IMR-90 (cell line): ENCODE data around the gene PIM3. TPM values are rescaled to one million over a fixed set of nuclear protein-coding genes. Genes with fewer than 3 reads are reported as not detected.

Source experiments
- ATAC-seq: fragments of 200-7000 bp; cut with Tn5 transposase; 2 replicates; pipeline ENCODE4 v1.9.1; 2020; ENCODE audit warnings: low read depth, mild to moderate bottlenecking, moderate library complexity
- BruUV-seq: library from RNA; stranded (reverse); fragments of 400-500 nt; replicated peaks from 2 replicates; lab custom pipeline; 2021; lab: Mats Ljungman, UMichigan
- CTCF ChIA-PET: fragments of 300-600 bp; formaldehyde crosslinking; extraction: SDS; loops from one replicate; lab custom pipeline; 2021; ENCODE audit warnings: antibody characterized with exemption; lab: Yijun Ruan, JAX
- POLR2A ChIA-PET: fragments of 300-600 bp; sonication (Branson Sonifier 250); formaldehyde crosslinking; loops from one replicate; lab custom pipeline; 2022; ENCODE audit warnings: antibody characterized with exemption; ENCODE audit not compliant: unreplicated experiment; lab: Charles Lee
- DNase-seq: peaks from one replicate; pipeline ENCODE4 v3.0.0; 2013
- H2AFZ ChIP-seq: replicated peaks from 2 replicates; pipeline ENCODE3; 2013; ENCODE audit warnings: low read length, mild to moderate bottlenecking; ENCODE audit not compliant: poor library complexity
- H2AK5ac ChIP-seq: 2 replicates; pipeline ENCODE4 v1.6.1; 2013; ENCODE audit warnings: low read depth, low read length, inconsistent platforms
- H2AK9ac ChIP-seq: replicated peaks from 2 replicates; pipeline ENCODE3; 2013; ENCODE audit warnings: mild to moderate bottlenecking, low read depth, low read length, moderate library complexity; ENCODE audit not compliant: poor library complexity
- H2BK120ac ChIP-seq: 2 replicates; pipeline ENCODE4 v1.6.1; 2013; ENCODE audit warnings: low read depth, low read length, inconsistent platforms
- H2BK15ac ChIP-seq: 3 replicates; pipeline ENCODE4 v1.6.1; 2013; ENCODE audit warnings: low read depth, low read length, inconsistent platforms
- H2BK20ac ChIP-seq: 2 replicates; pipeline ENCODE4 v1.6.1; 2013; ENCODE audit warnings: low read depth, mild to moderate bottlenecking, inconsistent platforms, low read length, moderate library complexity
- H2BK5ac ChIP-seq: 2 replicates; pipeline ENCODE4 v1.6.1; 2013; ENCODE audit warnings: mild to moderate bottlenecking, low read depth, low read length, inconsistent platforms; ENCODE audit not compliant: poor library complexity, severe bottlenecking
- H3K14ac ChIP-seq: replicated peaks from 2 replicates; pipeline ENCODE4 v1.6.1; 2013; ENCODE audit warnings: low read depth, low read length, inconsistent platforms
- H3K18ac ChIP-seq: 2 replicates; pipeline ENCODE4 v1.6.1; 2013; ENCODE audit warnings: low read depth, low read length, control low read depth
- H3K23ac ChIP-seq: 2 replicates; pipeline ENCODE4 v1.6.1; 2013; ENCODE audit warnings: low read depth, low read length, inconsistent platforms
- H3K27ac ChIP-seq: 2 replicates; pipeline ENCODE4 v1.5.1; 2013; ENCODE audit warnings: mild to moderate bottlenecking, control low read depth, low read length; ENCODE audit not compliant: insufficient read depth
- H3K27me3 ChIP-seq: 2 replicates; pipeline ENCODE4 v1.6.1; 2013; ENCODE audit warnings: low read length; ENCODE audit not compliant: control insufficient read depth, insufficient read depth
- H3K36me3 ChIP-seq: 2 replicates; pipeline ENCODE4 v1.6.1; 2013; ENCODE audit warnings: low read length, mixed read lengths; ENCODE audit not compliant: control insufficient read depth, insufficient read depth
- H3K4ac ChIP-seq: 2 replicates; pipeline ENCODE4 v1.6.1; 2013; ENCODE audit warnings: low read depth, low read length, inconsistent platforms
- H3K4me1 ChIP-seq: 2 replicates; pipeline ENCODE4 v1.6.1; 2013; ENCODE audit warnings: low read length, mixed read lengths; ENCODE audit not compliant: control insufficient read depth, insufficient read depth
- H3K4me2 ChIP-seq: 2 replicates; pipeline ENCODE4 v1.6.1; 2013; ENCODE audit warnings: low read depth, mild to moderate bottlenecking, control low read depth, low read length, moderate library complexity
- H3K4me3 ChIP-seq: 2 replicates; pipeline ENCODE4 v1.5.1; 2013; ENCODE audit warnings: low read depth, mild to moderate bottlenecking, control low read depth, low read length, moderate library complexity; ENCODE audit not compliant: insufficient read depth
- H3K56ac ChIP-seq: 2 replicates; pipeline ENCODE4 v1.6.1; 2013; ENCODE audit warnings: low read length, inconsistent platforms; ENCODE audit not compliant: insufficient read depth; ENCODE audit errors: extremely low read depth
- H3K79me1 ChIP-seq, 2 experiments: 2 replicates each; pipeline ENCODE4 v1.6.1; 2013; ENCODE audit warnings: low read length in 2 of 2, inconsistent platforms in 1 of 2, low read depth in 1 of 2
- H3K9ac ChIP-seq: 2 replicates; pipeline ENCODE4 v1.6.1; 2013; ENCODE audit warnings: low read depth, low read length, control low read depth
- H3K9me1 ChIP-seq: 2 replicates; pipeline ENCODE4 v1.6.1; 2013; ENCODE audit warnings: low read length, inconsistent platforms; ENCODE audit not compliant: insufficient read depth
- H3K9me3 ChIP-seq: 2 replicates; pipeline ENCODE4 v1.6.1; 2013; ENCODE audit warnings: low read length; ENCODE audit not compliant: control insufficient read depth, insufficient read depth
- H4K20me1 ChIP-seq: 2 replicates; pipeline ENCODE4 v1.6.1; 2013; ENCODE audit warnings: low read length, inconsistent platforms; ENCODE audit not compliant: insufficient read depth
- H4K5ac ChIP-seq: 2 replicates; pipeline ENCODE4 v1.6.1; 2013; ENCODE audit warnings: mild to moderate bottlenecking, low read depth, low read length, control low read depth
- H4K8ac ChIP-seq, 2 experiments: 2 replicates each; pipeline ENCODE4 v1.6.1; 2013; ENCODE audit warnings: low read depth in 2 of 2, low read length in 2 of 2, control low read depth in 1 of 2, inconsistent platforms in 1 of 2
- H4K91ac ChIP-seq: 2 replicates; pipeline ENCODE4 v1.6.1; 2013; ENCODE audit warnings: low read depth, low read length, inconsistent platforms; ENCODE audit not compliant: insufficient read depth
- BHLHE40 ChIP-seq: fragments of 150-350 bp; IDR thresholded peaks from 2 replicates; pipeline ENCODE4 v1.6.1; 2016; ENCODE audit warnings: mild to moderate bottlenecking, low read depth, low read length
- CEBPB ChIP-seq: IDR thresholded peaks from 2 replicates; pipeline ENCODE4 v1.6.1; 2012; ENCODE audit warnings: low read depth, low read length, improper control_type of control experiment
- CHD1 ChIP-seq: IDR thresholded peaks from 2 replicates; pipeline ENCODE4 v1.6.1; 2012; ENCODE audit warnings: low read depth, low read length, improper control_type of control experiment
- MAFK ChIP-seq: IDR thresholded peaks from 2 replicates; pipeline ENCODE4 v1.6.1; 2012; ENCODE audit warnings: low read depth, low read length, improper control_type of control experiment
- MAZ ChIP-seq: IDR thresholded peaks from 2 replicates; pipeline ENCODE4 v1.6.1; 2012; ENCODE audit warnings: low read depth, mild to moderate bottlenecking, low read length, improper control_type of control experiment, moderate library complexity, borderline replicate concordance
- NFE2L2 ChIP-seq: fragments of 150-350 bp; IDR thresholded peaks from 2 replicates; pipeline ENCODE4 v1.6.1; 2016; ENCODE audit warnings: low read depth, mild to moderate bottlenecking, low read length
- RAD21 ChIP-seq: IDR thresholded peaks from 2 replicates; pipeline ENCODE4 v1.6.1; 2012; ENCODE audit warnings: low read length, improper control_type of control experiment
- RCOR1 ChIP-seq: IDR thresholded peaks from 2 replicates; pipeline ENCODE4 v1.6.1; 2012; ENCODE audit warnings: mild to moderate bottlenecking, low read length, improper control_type of control experiment; ENCODE audit not compliant: insufficient replicate concordance
- SMC3 ChIP-seq: fragments of 150-350 bp; IDR thresholded peaks from 2 replicates; pipeline ENCODE4 v1.6.1; 2016; ENCODE audit warnings: low read depth, mild to moderate bottlenecking, antibody characterized with exemption, low read length, moderate library complexity
- USF2 ChIP-seq: fragments of 150-350 bp; IDR thresholded peaks from 2 replicates; pipeline ENCODE4 v1.6.1; 2017; ENCODE audit warnings: mild to moderate bottlenecking, antibody characterized with exemption, low read length, low read depth
- WGBS, 2 experiments: methylation state at CpG; one replicate each; pipeline versions ENCODE4 v1.1.5 to v1.1.7; 2013; ENCODE audit warnings: missing lambda C conversion rate in 2 of 2; ENCODE audit not compliant: insufficient read length in 1 of 2; ENCODE audit errors: extremely low coverage in 2 of 2; 5-methylcytosine and 5-hydroxymethylcytosine counted together
- dilution Hi-C: fragments of 300-500 bp; cut with HindIII; formaldehyde crosslinking; loops from one replicate; pipeline ENCODE4 v1.14.3; 2018; ENCODE audit warnings: low sequenced_read_pairs; ENCODE audit not compliant: unreplicated experiment
- in situ Hi-C: fragments of 300-500 bp; cut with MboI; formaldehyde crosslinking; loops from 3 replicates; pipeline ENCODE4 v1.14.3; 2019; ENCODE audit warnings: low sequenced_read_pairs, inconsistent platforms, mixed read lengths
- intact Hi-C: fragments of 100-400 bp; cut with micrococcal nuclease; formaldehyde crosslinking; loops from 2 replicates; pipeline ENCODE4 v1.10.0; 2022
- polyA plus RNA-seq, 3 experiments: library from polyadenylated mRNA; depleted of rRNA; stranded (reverse); fragments of >200 nt; gene quantifications; 2 replicates each; pipeline ENCODE4 v1.2.3, GENCODE V29; 2012; ENCODE audit warnings: low replicate concordance in 1 of 3
- total RNA-seq: library from RNA; depleted of rRNA; stranded (reverse); fragments of >200 nt; gene quantifications from 2 replicates; pipeline ENCODE4 v1.2.3, GENCODE V29; 2012

The PIM3 gene
- total and polyA plus RNA-seq, 2 of the 4 experiments (the other 2 are of a cell fraction), result 8.6 to 24.7 TPM

GRCh38 chr22:49994361-49995040 lies 33.9 kb downstream of the PIM3 start:
- Histone ChIP-seq H3K79me1 (no peaks in the 10 kb centered on the region), H3K4me3 (no peak overlapping the region), H2AFZ (no peak overlapping the region), H2BK120ac (no peak overlapping the region), H3K14ac (no peak overlapping the region), H2AK5ac (no peak overlapping the region), H3K4me1 (peaks cover 2% of the 10 kb centered on the region; the same call in 1 of the 2 replicates), H2AK9ac (no peak overlapping the region), H3K9ac (no peak overlapping the region), H3K9me3 (peaks cover 14% of the 10 kb centered on the region), H4K20me1 (no peaks in the 10 kb centered on the region), H3K36me3 (no peaks in the 10 kb centered on the region), H2BK15ac (no peak overlapping the region), H3K23ac (no peak overlapping the region), H3K4ac (no peak overlapping the region), H3K9me1 (peaks cover 4% of the 10 kb centered on the region; the same call in 1 of the 2 replicates), H3K27ac (no peak overlapping the region), H3K4me2 (no peak overlapping the region), H4K91ac (no peak overlapping the region), H3K56ac (no peak overlapping the region), H4K5ac (no peak overlapping the region), H2BK20ac (no peak overlapping the region), H2BK5ac (no peak overlapping the region), H4K8ac (no peak overlapping the region), H3K18ac (no peak overlapping the region), H3K27me3 (peaks cover 3% of the 10 kb centered on the region; the same call in 1 of the 2 replicates)
- in situ Hi-C loops (no loop called here), intact Hi-C loops (no loop called here), dilution Hi-C loops (no loop called here)
- TF ChIP-seq BHLHE40, result no peak
- TF ChIP-seq CHD1, result no peak
- no peak for TF ChIP-seq NFE2L2
- TF ChIP-seq USF2, result no peak
- TF ChIP-seq RCOR1, result no peak
- TF ChIP-seq SMC3, result no peak
- no peak for TF ChIP-seq RAD21
- TF ChIP-seq CEBPB, result no peak
- TF ChIP-seq MAFK, result no peak
- no peak for TF ChIP-seq MAZ
- CTCF ChIA-PET, result no interaction called here
- no TSS peak for BruUV-seq
- ATAC-seq (no peak), DNase-seq (no peak)
- WGBS, 2 experiments, result 80% methylated on average over 12 of the region's 21 CpGs; no CpG with 5 or more reads in 1 of the 2 experiments
- POLR2A ChIA-PET, result no interaction called here
